Activated CD8-positive, alpha-beta memory T cell treated with anti-CD3 and anti-CD28 coated beads, Interleukin-2, amount 50 U/mL, for 1 hour (primary cell): Measurements from ENCODE around the gene LONRF3.

ENCODE experiments used
- DNase-seq: peaks from one replicate; pipeline ENCODE4 v3.0.0-alpha.2; 2020; ENCODE audit errors: extremely low read depth

Gene LONRF3

GRCh38 chrX:118974088-118974907 is at the start of gene LONRF3:
Gene LONRF3, plus strand, starts transcription at chrX:118974618. Its CDS starts 163 bp downstream, at chrX:118974781.
- DNase-seq = no peak

- no peak for DNase-seq
Measured at GRCh38 chrX:118928151-118928550, 46.3 kb upstream of the LONRF3 start.

- DNase-seq = no peak
Measured at GRCh38 chrX:118935352-118935751, 39.1 kb upstream of the LONRF3 start.

- no peak for DNase-seq
Measured at GRCh38 chrX:118941147-118941546, 33.3 kb upstream of the LONRF3 start.

GRCh38 chrX:118943102-118943501 is 31.3 kb upstream of the LONRF3 start:
- DNase-seq = no peak

GRCh38 chrX:118945921-118946320 is 28.5 kb upstream of the LONRF3 start:
- DNase-seq = no peak

- DNase-seq = no peak
Measured at GRCh38 chrX:118948270-118948669, 26.1 kb upstream of the LONRF3 start.

GRCh38 chrX:118961866-118962560 is 12.4 kb upstream of the LONRF3 start:
- DNase-seq = no peak

- DNase-seq = no peak
Measured at GRCh38 chrX:118963159-118963558, 11.3 kb upstream of the LONRF3 start.

GRCh38 chrX:118964252-118964651 is 10.2 kb upstream of the LONRF3 start:
- no peak for DNase-seq

- no peak for DNase-seq
Measured at GRCh38 chrX:118965395-118965794, 9.0 kb upstream of the LONRF3 start.

- DNase-seq = no peak
Measured at GRCh38 chrX:118968031-118968430, 6.4 kb upstream of the LONRF3 start.

GRCh38 chrX:118971552-118971951 is 2.9 kb upstream of the LONRF3 start:
- DNase-seq = no peak

GRCh38 chrX:118973389-118974087 is 880 bp upstream of the LONRF3 start:
- DNase-seq = no peak

- DNase-seq = no peak
Measured at GRCh38 chrX:118974908-118975671, 672 bp downstream of the LONRF3 start.

- no peak for DNase-seq
Measured at GRCh38 chrX:118975831-118976598, 1.6 kb downstream of the LONRF3 start.

GRCh38 chrX:118976599-118977340 is 2.4 kb downstream of the LONRF3 start:
- no peak for DNase-seq

- no peak for DNase-seq
Measured at GRCh38 chrX:118977424-118977823, 3.0 kb downstream of the LONRF3 start.

GRCh38 chrX:118978451-118978850 is 4.0 kb downstream of the LONRF3 start:
- DNase-seq = no peak

GRCh38 chrX:118980761-118981160 is 6.3 kb downstream of the LONRF3 start:
- DNase-seq = no peak
